ENCODE data around the gene TSR3.

GRCh38 chr16:1350691-1351090 lies 987 bp downstream of the TSR3 start:
- TF ChIP-seq CTCF (IDR thresholded peaks at IDR 0.05), result no peak
- no peak for TF ChIP-seq POLR2A (IDR thresholded peaks at IDR 0.05)

Data from thyroid gland (tissue), 4 donors.